Endometrial microvascular endothelial cells (primary cell): ENCODE data around the gene ADCY3. TPM values are rescaled to one million over a fixed set of nuclear protein-coding genes. Genes with fewer than 3 reads are reported as not detected.

Experiments used
- in situ Hi-C: cut with HindIII; loops from 2 replicates; pipeline ENCODE4 v1.10.0; 2017; ENCODE audit warnings: low sequenced_read_pairs, low pct_unique_long_range_greater_than_20kb; ENCODE audit errors: inconsistent ontology term
- total RNA-seq: library from RNA; depleted of rRNA; stranded (reverse); fragments of >200 nt; gene quantifications from one replicate; pipeline ENCODE4 v1.2.3, GENCODE V29; 2015; ENCODE audit errors: inconsistent ontology term

Gene ADCY3
- total RNA-seq, 1 donor from 2014 or later = 38.0 TPM

DNA sequence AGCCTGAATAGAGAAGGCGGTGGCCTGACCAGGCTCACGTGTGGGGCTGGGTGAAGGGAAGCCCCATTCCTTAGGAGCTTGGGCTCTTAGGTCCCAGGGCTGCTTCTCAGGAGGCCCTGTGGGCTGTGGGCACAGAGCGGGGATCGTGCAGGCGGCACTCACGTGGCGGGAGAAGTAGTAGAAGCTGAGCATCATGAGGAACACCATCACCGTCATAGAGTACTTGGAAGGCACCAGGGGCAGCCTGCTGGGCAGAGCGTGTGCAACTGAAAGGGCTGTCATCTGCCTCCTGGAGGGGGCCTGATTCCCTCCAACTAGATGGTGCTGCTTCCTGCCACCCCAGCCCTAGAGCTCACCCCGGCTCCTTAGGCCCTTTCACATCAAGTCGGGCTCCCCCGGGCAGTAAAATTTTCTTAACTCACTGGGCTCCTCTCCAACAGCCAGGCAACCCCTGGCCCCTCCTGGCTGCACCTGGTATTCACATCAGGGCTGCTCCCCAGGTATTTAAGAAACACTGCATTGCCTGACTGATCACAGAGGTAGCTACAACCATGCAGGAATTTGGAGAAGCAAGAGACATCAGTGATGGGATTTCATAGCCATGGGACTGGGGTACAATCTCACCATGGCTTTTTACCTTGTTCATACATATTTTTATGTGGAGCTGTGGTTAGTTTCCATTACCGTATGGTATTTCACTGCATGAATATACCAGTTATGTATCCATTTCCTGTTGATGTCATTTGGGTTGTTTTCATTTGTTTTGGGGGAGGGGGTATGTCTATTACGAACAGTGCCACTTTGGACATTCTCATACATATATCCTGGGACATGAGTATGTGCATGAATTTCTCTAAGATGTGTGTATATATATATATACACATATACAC lies 93.9 kb downstream of the ADCY3 start:
- in situ Hi-C loops = no loop called here

DNA sequence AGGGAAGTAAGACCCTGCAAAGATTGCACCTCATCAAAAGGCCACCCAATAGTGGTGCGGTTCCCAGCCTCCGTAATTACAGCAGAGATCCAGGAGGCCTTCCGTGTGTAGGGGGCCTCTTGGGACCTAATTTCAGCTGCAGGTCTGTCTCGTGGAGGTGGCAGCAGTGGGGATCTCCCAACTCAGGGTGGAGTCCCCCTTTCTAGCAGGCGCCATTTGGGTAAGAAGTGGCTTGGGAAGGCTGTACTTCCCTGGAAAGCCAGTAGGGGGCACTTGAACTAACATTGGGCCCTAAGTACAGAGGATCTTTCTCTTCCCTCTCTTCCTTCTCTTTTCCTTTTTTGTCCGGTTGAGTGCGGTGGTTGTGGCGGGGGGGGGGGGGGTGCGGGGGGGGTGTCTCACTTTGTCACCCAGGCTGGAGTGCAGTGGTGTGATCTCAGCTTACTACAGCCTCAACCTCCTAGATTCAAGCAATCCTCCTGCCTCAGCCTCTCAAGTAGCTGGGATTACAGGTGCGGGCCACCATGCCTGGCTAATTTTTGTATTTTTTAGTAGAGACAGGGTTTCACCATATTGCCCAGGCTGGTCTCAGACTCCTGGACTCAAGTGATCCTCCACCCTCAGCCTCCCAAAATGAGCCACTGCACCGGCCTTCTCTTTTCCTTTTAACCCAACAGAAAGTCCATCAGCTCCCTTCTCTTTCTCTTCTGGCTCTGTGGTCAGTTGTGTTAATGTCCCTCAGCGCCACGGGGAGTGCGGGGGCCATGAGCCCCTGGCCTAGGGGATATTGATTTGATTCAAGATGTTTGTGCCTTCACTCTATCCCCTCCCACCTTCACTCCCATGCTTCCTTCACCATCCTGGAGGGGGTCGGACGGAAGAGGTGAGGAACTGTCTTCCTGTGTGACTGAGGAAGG lies 94.8 kb downstream of the ADCY3 start:
- in situ Hi-C loops = no loop called here

DNA sequence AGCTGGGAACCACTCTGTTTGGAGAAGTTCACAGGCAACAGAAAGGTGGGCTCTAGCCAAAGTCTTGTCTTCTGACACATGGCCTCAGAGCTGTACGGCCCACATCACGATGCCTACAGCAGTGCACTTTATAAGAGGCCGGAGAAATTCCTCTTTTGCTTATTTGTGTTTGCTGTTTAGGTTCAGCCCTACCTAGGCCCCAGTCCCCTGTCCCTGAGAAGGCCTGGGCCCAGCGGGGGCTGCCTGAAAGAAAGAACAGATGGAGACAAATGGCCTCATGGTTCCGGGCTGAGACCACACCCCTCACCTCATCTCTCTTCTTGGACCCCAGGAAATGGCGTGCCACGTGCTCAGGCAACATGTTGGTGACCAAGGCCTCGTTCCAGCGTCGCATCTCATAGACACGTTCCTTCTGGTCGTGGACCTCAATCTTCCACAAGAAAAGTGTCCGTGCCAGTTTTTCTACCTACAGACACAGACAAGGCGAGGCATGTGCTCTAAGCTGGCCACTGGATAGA lies 95.9 kb downstream of the ADCY3 start:
- in situ Hi-C loops = no loop called here

DNA sequence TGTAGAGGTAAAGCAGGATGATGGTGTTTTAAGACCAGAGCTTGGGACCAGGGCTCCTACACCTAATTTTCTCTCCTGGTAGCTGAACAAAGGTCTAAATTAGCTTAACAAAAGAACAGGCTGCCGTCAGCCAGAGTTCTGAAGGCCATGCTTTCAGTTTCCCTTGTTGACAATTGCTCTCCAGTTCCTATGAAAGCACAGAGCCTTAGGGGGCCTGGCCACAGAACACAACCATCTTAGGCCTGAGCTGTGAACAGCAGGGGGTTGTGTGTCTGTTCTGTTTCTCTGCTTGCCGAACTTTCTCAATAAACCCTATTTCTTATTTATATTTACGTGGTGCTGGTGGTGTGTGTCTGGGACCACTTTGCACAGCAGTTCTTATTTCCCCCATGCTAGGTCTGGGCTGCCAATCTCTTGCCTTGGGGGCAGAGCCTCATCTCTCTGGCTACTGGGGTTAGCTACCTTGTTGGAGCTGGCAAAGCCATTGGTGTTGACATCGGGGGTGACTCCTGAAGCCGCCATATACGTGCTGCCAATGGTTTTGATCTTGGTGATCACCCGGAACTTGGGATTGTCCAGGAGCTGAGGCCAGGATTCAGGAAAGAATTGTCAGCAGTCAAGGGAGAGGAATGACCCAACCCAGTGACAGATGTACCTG lies 97.9 kb downstream of the ADCY3 start:
- in situ Hi-C loops = no loop called here

DNA sequence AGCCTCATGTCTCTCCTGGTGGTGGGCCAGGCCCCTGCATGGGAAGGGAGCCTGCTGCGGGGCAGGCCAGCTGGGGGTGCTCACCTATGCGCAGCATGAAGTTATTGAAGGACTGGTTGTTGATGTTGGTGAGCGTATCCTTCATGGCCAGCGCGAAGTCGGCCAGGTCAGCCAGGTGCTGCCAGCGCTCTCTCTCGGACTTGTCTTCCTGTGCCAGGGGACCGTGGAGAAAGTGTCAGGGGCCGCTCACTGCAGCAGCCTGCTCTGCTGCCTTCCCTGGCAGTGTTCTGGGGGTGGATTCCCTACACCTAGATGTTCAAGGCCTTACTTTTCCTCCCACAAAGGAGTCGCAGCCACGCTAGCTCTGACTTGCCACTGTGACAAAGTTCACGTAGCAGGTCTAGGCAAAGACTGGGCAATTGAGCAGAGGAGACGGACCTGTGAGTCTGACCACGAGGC lies 98.6 kb downstream of the ADCY3 start:
- in situ Hi-C loops = no loop called here

DNA sequence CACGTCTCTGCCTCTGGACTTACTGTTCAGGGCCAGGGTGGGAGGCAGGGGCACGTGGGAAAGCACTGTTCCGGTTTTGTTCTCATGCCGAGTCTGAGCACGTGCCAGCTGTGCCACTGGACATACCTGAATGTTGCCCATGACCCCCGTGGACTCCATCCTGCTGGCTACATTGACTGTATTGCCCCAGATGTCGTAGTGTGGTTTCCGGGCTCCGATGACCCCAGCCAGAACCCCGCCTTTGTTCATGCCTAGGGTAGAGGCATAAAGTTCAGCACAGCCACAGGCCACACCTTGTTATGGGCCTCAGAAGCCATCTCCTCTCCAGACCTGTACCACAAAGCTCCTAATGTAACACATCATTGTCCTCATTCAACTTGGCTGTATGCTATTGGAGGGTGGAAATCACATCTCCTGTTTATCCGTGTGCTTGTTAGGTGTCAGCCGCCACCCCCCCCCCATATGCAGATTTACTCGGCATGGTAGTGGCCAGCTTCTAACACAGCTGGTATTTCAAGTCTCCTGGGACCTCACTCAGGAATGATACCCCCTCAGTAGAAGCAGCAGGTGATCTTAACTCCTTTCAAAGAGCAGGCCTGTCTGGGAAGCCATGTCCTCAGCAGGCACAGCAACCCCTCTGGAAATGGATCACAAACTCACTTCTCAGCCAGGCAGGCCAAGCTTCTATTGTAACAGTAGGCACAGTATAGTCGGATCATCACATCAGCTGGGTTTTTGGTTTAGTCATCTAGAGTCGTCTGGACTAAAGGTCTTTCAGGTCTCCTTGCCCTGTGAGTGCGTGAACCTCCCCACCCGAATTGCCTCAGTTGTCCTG lies 99.2 kb downstream of the ADCY3 start:
- in situ Hi-C loops = no loop called here

DNA sequence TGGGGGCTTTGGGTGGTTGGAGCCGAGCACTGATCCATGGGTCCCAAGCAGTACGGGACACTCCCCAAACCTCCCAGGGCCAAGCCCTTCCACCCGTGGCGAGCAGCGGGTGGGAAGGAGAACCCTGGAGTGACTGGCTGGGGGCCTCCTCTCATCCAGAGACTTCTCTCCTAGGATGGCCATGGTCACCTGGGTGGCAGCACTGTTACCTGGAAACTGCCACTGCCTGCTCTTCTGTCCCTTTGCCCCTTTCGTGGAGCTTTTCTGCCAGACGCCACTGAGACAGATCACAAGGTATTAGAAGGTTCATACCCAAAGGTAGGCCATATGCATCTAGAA lies 99.9 kb downstream of the ADCY3 start:
- in situ Hi-C loops = no loop called here

DNA sequence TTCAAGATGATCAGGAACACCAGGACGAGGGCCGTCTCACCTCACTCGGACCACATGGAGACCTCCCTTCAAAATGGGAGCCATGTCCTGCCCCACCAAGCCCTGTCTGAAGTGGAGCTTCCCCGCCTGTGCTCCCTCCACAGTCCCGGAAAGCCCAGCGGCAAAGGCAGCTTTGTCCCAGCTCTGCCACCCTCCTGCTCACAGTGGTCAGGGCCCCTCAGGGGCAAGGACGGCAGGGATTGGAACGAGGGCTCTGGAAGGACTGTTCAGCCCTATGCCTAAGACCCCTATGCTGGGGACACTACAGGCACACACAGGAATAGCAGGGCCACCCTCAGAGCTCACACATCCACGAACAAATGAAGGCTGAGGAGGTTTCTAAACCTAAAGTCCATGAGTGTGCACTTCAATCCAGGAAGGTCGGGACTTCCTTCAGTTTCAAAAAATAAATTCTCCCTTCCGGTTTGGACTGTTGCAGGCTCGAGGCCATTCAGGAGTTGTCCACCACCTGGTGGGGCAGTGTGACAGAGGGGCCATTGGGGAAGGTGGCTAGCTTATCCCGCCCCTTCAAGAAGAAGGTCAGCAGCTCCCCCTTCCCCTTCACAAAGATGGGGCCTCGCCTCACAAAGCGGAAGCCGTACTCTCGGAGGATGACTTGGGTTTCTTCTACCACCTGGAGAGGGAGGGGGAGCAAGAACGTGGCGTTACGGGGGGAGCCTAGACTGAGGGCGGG lies 100.4 kb downstream of the ADCY3 start:
- in situ Hi-C loops = no loop called here

DNA sequence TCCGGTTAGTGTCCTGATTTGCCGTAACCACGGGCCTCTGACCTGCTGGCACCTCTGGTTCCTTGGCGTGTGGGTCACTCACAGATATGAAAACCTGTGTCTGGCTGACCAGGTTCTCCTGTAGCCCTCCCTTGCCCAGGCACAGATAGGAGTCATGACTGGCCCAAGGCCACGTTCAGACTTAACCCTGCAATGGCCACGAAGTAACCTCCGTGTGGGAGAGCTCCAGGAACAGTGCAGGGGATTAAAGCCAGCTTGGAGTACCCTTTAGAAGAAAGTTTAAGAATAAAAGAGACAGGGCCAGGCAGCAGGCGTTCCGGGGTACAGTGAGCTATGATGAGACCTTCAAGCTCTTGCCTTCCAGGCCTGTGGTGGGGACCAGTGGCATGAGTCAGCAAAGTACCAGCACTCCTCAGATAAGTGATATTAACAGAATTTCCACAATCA lies 101.3 kb downstream of the ADCY3 start:
- in situ Hi-C loops = no loop called here

DNA sequence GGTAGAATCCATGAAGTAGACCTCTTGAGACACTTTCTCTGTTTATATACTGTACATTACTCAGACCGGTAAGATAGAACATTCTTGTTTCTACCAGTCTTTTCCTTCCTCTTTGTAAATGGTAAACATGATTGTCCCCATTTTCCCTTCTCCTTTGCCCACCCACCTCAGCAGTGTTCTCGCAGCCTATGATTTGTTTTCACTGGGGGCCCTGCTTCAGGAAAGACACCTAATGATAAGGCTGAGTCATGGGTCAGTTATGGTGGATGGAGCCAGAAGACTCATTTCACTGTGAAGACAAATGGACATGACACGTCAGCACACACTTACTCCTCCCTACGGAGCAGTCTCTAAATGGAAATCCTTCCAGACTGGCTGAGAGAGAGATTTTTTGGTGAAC lies 103.2 kb downstream of the ADCY3 start:
- in situ Hi-C loops = no loop called here

DNA sequence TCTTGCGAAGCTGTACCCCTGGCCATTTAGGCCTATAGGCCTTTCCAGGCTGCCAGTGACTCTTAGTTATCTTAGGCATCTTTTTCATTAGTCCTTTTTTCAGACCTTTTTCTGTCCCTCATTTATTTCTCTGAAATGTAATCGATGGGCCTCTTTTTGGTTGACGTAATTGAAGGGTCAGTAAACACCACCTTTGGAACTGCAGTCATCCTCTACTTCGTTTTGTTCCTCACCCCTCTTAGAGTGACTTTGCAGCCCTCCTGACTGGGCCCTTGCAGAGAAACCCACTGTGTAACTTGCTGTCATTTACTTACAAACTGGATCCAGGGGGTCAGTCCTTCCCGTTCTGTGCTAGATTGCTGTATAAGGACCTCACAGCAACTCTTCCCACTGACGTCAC lies 103.6 kb downstream of the ADCY3 start:
- in situ Hi-C loops = no loop called here

DNA sequence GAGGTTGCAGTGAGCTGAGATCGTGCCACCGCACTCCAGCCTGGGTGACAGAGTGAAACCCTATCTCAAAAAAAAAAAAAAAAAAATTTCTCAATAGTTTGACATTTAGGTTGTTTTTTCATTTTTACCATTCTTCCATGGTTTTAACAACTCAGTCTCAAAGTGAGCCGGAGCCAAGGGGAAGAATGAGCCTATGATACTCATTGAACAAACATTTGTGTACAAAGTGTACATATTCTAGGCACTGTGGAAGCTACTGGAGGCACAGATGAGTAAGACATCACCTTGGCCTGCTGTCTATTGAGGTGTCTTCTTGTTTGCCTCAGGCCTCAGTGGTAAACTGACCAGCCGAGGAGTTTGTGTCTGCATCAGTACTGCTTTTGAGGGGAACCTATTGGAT lies 104.9 kb downstream of the ADCY3 start:
- in situ Hi-C loops = no loop called here

DNA sequence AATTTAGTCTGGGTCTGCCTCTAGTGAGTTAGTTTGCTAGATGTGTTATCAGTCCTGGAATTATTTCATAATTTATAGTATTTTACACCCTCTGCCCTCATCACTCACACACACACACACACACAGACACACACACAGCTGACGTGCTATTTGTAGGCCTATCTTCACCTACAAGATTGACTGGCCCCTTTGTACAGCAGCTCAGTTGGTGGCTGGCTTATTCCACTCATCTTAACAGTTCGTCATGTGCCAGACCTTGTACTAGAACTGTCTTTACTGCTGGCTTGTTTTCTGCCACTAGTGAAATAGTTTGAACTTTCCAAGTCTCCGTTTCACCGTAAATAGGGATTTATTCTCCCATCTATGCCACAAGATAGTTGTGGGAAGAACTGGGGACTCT lies 105.5 kb downstream of the ADCY3 start:
- in situ Hi-C loops = no loop called here

DNA sequence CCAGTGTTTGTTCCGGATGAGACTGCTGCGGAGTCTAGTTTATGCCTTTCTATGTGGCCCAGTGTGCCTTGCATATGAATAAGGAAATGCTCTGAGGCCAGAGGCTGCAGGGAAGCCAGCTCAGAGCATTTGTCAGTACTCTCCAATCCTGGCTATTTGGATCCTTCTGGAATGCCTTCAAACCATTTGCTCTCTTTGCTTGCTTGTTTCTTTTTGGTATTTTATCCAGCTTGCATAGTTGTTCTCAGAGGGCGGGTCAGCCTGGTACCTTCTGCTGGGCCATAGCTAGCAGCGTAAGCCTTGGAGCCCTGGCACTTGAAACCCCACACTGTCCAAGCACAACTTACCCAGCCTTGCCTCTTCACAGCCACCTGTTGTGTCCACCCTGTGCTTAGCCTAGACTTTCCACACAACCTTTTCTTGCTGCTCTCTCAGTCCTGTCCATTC lies 106.3 kb downstream of the ADCY3 start:
- in situ Hi-C loops = no loop called here

DNA sequence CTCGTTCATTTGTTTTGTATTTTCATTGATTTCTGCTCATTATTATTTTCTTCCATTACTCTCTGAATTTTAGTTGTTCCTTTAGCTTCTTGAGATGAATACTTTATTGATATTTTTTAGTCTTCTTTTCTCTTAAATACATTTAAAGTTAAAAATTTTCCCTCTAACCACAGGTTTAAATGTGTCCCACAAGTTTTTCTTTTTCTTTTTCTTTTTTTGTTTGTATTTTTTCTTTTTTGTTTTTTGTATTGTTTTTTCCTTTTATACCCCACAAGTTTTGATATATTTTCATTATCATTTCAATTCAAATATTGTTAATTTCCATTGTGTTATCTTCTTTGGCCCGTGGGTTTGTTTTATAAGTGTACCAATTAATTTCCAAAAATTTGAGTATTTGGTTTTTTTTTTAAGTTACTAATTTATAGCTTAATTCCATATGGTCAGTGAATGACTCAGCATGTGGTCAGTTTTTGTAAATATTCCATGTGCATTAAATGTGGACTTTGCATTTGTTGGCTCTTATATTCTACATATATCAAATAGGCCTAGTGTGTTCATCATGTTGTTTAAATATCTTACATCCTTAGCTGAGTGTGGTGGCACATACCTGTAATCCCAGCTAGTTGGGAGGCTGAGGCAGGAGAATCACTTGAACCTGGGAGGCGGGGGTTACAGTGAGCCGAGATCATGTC lies 110.6 kb downstream of the ADCY3 start:
- in situ Hi-C loops = no loop called here

DNA sequence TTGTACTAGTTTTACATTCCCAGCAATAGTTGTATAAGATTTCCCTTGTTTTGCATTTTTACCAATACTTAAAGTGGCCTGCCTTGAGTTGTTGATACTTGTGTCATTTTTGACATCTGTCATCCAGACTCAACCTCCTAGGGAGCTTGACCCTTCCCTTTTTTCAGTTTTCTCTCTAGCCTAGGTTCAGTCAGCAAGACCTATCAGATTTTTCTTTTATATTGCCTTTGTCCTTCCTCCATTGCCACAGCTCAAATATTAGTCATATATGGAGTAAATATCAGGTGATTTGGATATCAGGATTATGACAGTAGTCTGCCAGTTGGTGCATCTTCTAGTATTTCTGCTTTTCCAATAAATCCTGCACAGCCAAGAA lies 113.4 kb downstream of the ADCY3 start:
- in situ Hi-C loops = no loop called here
